DMS 273 treated with DMSO at 0.1 percent for 48 hours (cell line): ENCODE measurements around the gene CLDN22.

ENCODE experiments used
- DNase-seq: peaks from one replicate; lab custom pipeline; 2025; lab: John Stamatoyannopoulos, UW

CLDN22 gene

DNA sequence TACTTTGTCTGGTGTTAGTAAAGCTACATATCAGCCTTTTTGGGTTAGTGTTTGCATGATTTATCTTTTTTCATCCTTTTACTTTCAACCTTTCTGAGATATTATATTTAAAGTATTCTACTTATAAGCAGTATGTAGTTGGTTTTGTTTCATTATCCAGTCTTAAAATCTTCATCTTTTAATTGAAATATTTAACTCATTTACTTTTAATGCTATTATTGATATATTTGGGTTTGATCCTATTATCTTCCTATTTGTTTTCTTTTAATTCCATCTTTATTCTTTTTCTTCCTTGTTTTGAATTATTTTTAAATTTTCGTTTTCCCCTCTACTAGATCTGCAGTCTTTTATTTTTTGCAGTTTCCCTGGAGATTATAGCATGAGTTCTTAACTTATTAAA, 44.0 kb downstream of the CLDN22 start:
- no peak for DNase-seq

DNA sequence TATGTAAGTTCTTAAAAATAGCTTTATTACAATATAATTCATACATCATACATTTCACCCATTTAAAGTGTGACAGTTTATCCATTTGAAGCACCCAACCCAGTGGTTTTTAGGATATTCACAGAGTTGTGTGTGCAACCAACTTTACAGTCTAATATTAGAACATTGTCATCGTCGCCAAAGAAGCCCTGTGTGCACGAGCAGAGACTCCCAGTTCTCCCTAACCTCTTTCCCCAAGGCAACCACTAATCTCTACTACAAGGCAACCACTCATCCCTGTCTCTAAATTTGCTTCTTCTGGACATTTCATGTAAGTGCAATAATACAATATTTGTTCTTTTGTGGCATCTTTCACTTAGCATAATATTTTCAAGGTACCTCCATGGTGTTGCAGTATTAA, 47.7 kb downstream of the CLDN22 start:
- DNase-seq = no peak

DNA sequence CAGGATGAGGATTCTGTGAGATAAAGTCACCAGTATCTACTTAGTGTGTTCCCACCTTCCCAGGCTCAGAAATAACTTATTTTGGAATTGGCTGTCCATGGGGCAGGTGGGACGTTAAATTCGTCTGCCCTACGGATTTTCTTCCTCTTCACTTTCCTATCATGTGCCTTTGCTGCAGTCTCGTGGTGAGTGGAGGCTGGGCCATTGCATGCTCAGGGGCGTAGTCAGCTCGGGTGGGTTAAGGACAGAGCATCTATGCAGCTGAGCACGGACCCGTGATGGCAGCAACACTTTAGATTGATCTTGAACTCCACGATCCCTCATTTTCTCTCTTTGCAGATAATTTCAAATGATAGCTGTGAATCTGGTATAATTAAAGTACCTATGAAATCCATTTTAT, 51.5 kb downstream of the CLDN22 start:
- no peak for DNase-seq
